A549 (cell line): ENCODE data around the gene KIF1A. TPM values are rescaled to one million over a fixed set of nuclear protein-coding genes. Genes with fewer than 3 reads are reported as not detected.

Experiments
- ATAC-seq, 2 experiments: fragments of 200-7000 bp in 1 of 2; fragments of >200 bp in 1 of 2; cut with Nextera tagmentation in 1 of 2; cut with Tn5 transposase in 1 of 2; 3 replicates each; pipeline versions ENCODE4 v1.8.0 to v1.9.1; 2018 to 2020; ENCODE audit warnings: mild to moderate bottlenecking in 1 of 2, moderate library complexity in 1 of 2
- CTCF ChIA-PET: fragments of 300-600 bp; sonication (Branson Sonifier 250); formaldehyde crosslinking; extraction: SDS; loops from one replicate; lab custom pipeline; 2021; ENCODE audit warnings: antibody characterized with exemption, inconsistent platforms; lab: Yijun Ruan, JAX
- POLR2A ChIA-PET: fragments of 350-600 bp; formaldehyde crosslinking; extraction: SDS; loops from one replicate; lab custom pipeline; 2021; ENCODE audit warnings: antibody characterized with exemption, inconsistent platforms; lab: Yijun Ruan, JAX
- DNase-seq, 2 experiments: peaks; one replicate each; pipeline versions ENCODE4 v3.0.0 to v3.0.0-alpha.2; 2011 to 2016; ENCODE audit warnings: low read depth in 1 of 2, low spot score in 1 of 2
- FAIRE-seq: peaks from 2 replicates; lab custom pipeline; 2011; peaks lifted over from hg19 to GRCh38; lab: Jason Lieb, UNC
- H3K27ac ChIP-seq, 2 experiments: fragments of >200 bp; sonication (Bioruptor Twin); formaldehyde crosslinking; 3 replicates each; pipeline ENCODE4 v1.5.1; 2016 to 2017
- H3K4me1 ChIP-seq: fragments of >200 bp; sonication (Bioruptor Twin); formaldehyde crosslinking; 3 replicates; pipeline ENCODE4 v1.6.1; 2016
- H3K4me2 ChIP-seq: fragments of >200 bp; sonication (Bioruptor Twin); formaldehyde crosslinking; 3 replicates; pipeline ENCODE4 v1.6.1; 2016
- H3K4me3 ChIP-seq: fragments of >200 bp; sonication (Bioruptor Twin); formaldehyde crosslinking; 3 replicates; pipeline ENCODE4 v1.5.1; 2016
- H3K9me3 ChIP-seq: fragments of >200 bp; sonication (Bioruptor Twin); formaldehyde crosslinking; 3 replicates; pipeline ENCODE4 v1.6.1; 2016
- BCL3 ChIP-seq: fragments of >200 bp; sonication (Bioruptor Twin); formaldehyde crosslinking; IDR thresholded peaks from 3 replicates; pipeline ENCODE4 v1.6.1; 2016
- BHLHE40 ChIP-seq: IDR thresholded peaks from 2 replicates; pipeline ENCODE4 v1.6.1; 2012; ENCODE audit warnings: low read depth, low read length, inconsistent platforms
- CBX2 ChIP-seq: fragments of 200-600 bp; sonication (generic); IDR thresholded peaks from 2 replicates; pipeline ENCODE4 v1.6.1; 2016; ENCODE audit warnings: low read depth, mild to moderate bottlenecking, borderline replicate concordance
- CEBPB ChIP-seq, 2 experiments: fragments of >200 bp in 1 of 2; sonication (Bioruptor Twin) in 1 of 2; formaldehyde crosslinking in 1 of 2; IDR thresholded peaks; 2 replicates each; pipeline ENCODE4 v1.6.1; 2012 to 2016
- E2F6 ChIP-seq: IDR thresholded peaks from 2 replicates; pipeline ENCODE4 v1.6.1; 2012; ENCODE audit warnings: low read depth, borderline replicate concordance
- EHF ChIP-seq: fragments of 250-450 bp; sonication (Bioruptor Pico); IDR thresholded peaks from 2 replicates; pipeline ENCODE4 v1.5.0; 2020; ENCODE audit warnings: mild to moderate bottlenecking
- EHMT2 ChIP-seq: fragments of 200-600 bp; sonication (generic); IDR thresholded peaks from 2 replicates; pipeline ENCODE4 v1.6.1; 2016; ENCODE audit warnings: antibody characterized with exemption, low read depth, mild to moderate bottlenecking, moderate library complexity
- EP300 ChIP-seq, 2 experiments: fragments of >200 bp; sonication (Bioruptor Twin); formaldehyde crosslinking; IDR thresholded peaks; 2 replicates in 1 of 2; 3 replicates in 1 of 2; pipeline ENCODE4 v1.6.1; 2016 to 2017
- ESRRA ChIP-seq: fragments of 150-350 bp; IDR thresholded peaks from 2 replicates; pipeline ENCODE4 v1.6.1; 2014; ENCODE audit warnings: mild to moderate bottlenecking, low read length, borderline replicate concordance
- FOSB ChIP-seq: fragments of 250-450 bp; sonication (Bioruptor Pico); IDR thresholded peaks from 2 replicates; pipeline ENCODE4 v1.5.0; 2020; ENCODE audit warnings: mild to moderate bottlenecking, moderate library complexity
- GATA3 ChIP-seq: IDR thresholded peaks from 2 replicates; pipeline ENCODE4 v1.6.1; 2012; ENCODE audit warnings: borderline replicate concordance
- HDAC2 ChIP-seq: fragments of 200-600 bp; sonication (generic); IDR thresholded peaks from 2 replicates; pipeline ENCODE4 v1.6.1; 2016
- HES2 ChIP-seq: fragments of >200 bp; sonication (Bioruptor Twin); formaldehyde crosslinking; IDR thresholded peaks from 2 replicates; pipeline ENCODE4 v1.6.1; 2016
- HOXA7 ChIP-seq: fragments of 250-450 bp; sonication (Bioruptor Pico); IDR thresholded peaks from 2 replicates; pipeline ENCODE4 v1.5.0; 2020; ENCODE audit warnings: mild to moderate bottlenecking, moderate library complexity
- HOXB5 ChIP-seq: fragments of 250-450 bp; sonication (Bioruptor Pico); IDR thresholded peaks from 2 replicates; pipeline ENCODE4 v1.5.0; 2020; ENCODE audit warnings: mild to moderate bottlenecking, moderate library complexity
- JUN ChIP-seq, 2 experiments: fragments of >200 bp; sonication (Bioruptor Twin); formaldehyde crosslinking; IDR thresholded peaks; 2 replicates in 1 of 2; 3 replicates in 1 of 2; pipeline ENCODE4 v1.6.1; 2016 to 2017
- KDM1A ChIP-seq: fragments of 200-600 bp; sonication (generic); IDR thresholded peaks from 2 replicates; pipeline ENCODE4 v1.6.1; 2016; ENCODE audit warnings: low read depth, mild to moderate bottlenecking
- MAFK ChIP-seq: fragments of 450-650 bp; IDR thresholded peaks from 2 replicates; pipeline ENCODE4 v1.6.1; 2014; ENCODE audit not compliant: partially characterized antibody
- MAZ ChIP-seq: fragments of 150-350 bp; IDR thresholded peaks from 2 replicates; pipeline ENCODE4 v1.6.1; 2014; ENCODE audit warnings: antibody characterized with exemption, low read depth, low read length, borderline replicate concordance
- NR3C1 ChIP-seq: fragments of >200 bp; sonication (Bioruptor Twin); formaldehyde crosslinking; IDR thresholded peaks from 3 replicates; pipeline ENCODE4 v1.6.1; 2017
- PHF8 ChIP-seq: fragments of 200-600 bp; sonication (generic); IDR thresholded peaks from 2 replicates; pipeline ENCODE4 v1.6.1; 2016; ENCODE audit warnings: low read depth, mild to moderate bottlenecking, antibody characterized with exemption, moderate library complexity, borderline replicate concordance
- POLR2AphosphoS2 ChIP-seq: conservative IDR thresholded peaks from 2 replicates; pipeline ENCODE4 v1.6.1; 2012; ENCODE audit warnings: low read length, improper control_type of control experiment, inconsistent platforms
- RARB ChIP-seq: fragments of 250-450 bp; sonication (Bioruptor Pico); IDR thresholded peaks from 2 replicates; pipeline ENCODE4 v1.8.0; 2021; ENCODE audit warnings: mild to moderate bottlenecking, moderate library complexity
- REST ChIP-seq: fragments of 200-600 bp; sonication (generic); IDR thresholded peaks from 2 replicates; pipeline ENCODE4 v1.6.1; 2016; ENCODE audit warnings: antibody characterized with exemption, mild to moderate bottlenecking, moderate library complexity
- RFX5 ChIP-seq: fragments of 450-650 bp; IDR thresholded peaks from 2 replicates; pipeline ENCODE4 v1.7.1; 2014; ENCODE audit warnings: antibody characterized with exemption, mild to moderate bottlenecking, moderate library complexity
- RNF2 ChIP-seq: fragments of 200-600 bp; sonication (generic); IDR thresholded peaks from 2 replicates; pipeline ENCODE4 v1.6.1; 2016; ENCODE audit warnings: low read depth, mild to moderate bottlenecking, antibody characterized with exemption, moderate library complexity, borderline replicate concordance
- SMC3 ChIP-seq: fragments of >200 bp; sonication (Bioruptor Twin); formaldehyde crosslinking; IDR thresholded peaks from 3 replicates; pipeline ENCODE4 v1.6.1; 2018; ENCODE audit warnings: inconsistent platforms
- TFCP2L1 ChIP-seq: fragments of 250-450 bp; sonication (Bioruptor Pico); IDR thresholded peaks from 2 replicates; pipeline ENCODE4 v1.5.0; 2021; ENCODE audit warnings: mild to moderate bottlenecking
- ZSCAN20 ChIP-seq: fragments of 250-450 bp; sonication (Bioruptor Pico); IDR thresholded peaks from 2 replicates; pipeline ENCODE4 v1.8.0; 2022; ENCODE audit warnings: mild to moderate bottlenecking, moderate library complexity
- WGBS: methylation state at CpG from one replicate; pipeline ENCODE4 v1.1.6; 2017; ENCODE audit errors: missing lambda C conversion rate; 5-methylcytosine and 5-hydroxymethylcytosine counted together
- polyA plus RNA-seq, 4 experiments: library from polyadenylated mRNA; depleted of rRNA in 3 of 4; stranded (reverse); fragments of >200 nt; fragmentation: RNase III in 1 of 4; extraction: RNeasy Plus Mini Kit Qiagen cat#74134 plus additional on column Dnase treatment in 1 of 4; gene quantifications; 2 replicates in 3 of 4; 3 replicates in 1 of 4; pipeline ENCODE4 v1.2.3, GENCODE V29; 2011 to 2017

KIF1A gene
- polyA plus RNA-seq, 2 of the 4 experiments (the other 2 are of a cell fraction): 0.28 to 0.50 TPM

GRCh38 chr2:240799033-240799820 lies 20.8 kb downstream of the KIF1A start:
- no peak for DNase-seq
- CTCF ChIA-PET: interaction anchor here (0.7 to 2.1 kb wide), 4 partner anchors 8 to 41 kb away, joined by 3 to 10 read pairs (median 3); no protein-coding TSS in a partner anchor
- Histone ChIP-seq H3K9me3 (peaks cover 12% of the 10 kb centered on the region; the same call in 2 of the 3 replicates), H3K4me2 (no peak overlapping the region)
- WGBS: 59% methylated on average over 11 of the region's 14 CpGs
- TF ChIP-seq HDAC2: no peak
- no peak for TF ChIP-seq NR3C1
- TF ChIP-seq, all 56 proteins: peak for 0
- FAIRE-seq: no peak
- Histone ChIP-seq H3K4me3 (no peak overlapping the region), H3K4me1 (no peaks in the 10 kb centered on the region), H3K27ac (no peak overlapping the region)
- no peak for ATAC-seq
- POLR2A ChIA-PET: no interaction called here

GRCh38 chr2:240798327-240798905 lies 21.6 kb downstream of the KIF1A start:
- 50% methylated on average over 17 of the region's 17 CpGs for WGBS
- FAIRE-seq: no peak
- POLR2A ChIA-PET: no interaction called here
- no peak for DNase-seq
- ATAC-seq: no peak
- no peak for TF ChIP-seq E2F6
- TF ChIP-seq JUN (IDR thresholded peaks at IDR 0.05): no peak
- no peak for TF ChIP-seq FOSB (CRISPR knock-in tag)
- TF ChIP-seq EHF: no peak
- no peak for TF ChIP-seq EP300 (IDR thresholded peaks at IDR 0.05)
- TF ChIP-seq GATA3: no peak
- TF ChIP-seq RFX5: no peak
- no peak for TF ChIP-seq HOXB5
- TF ChIP-seq ZSCAN20 (CRISPR knock-in tag): no peak
- TF ChIP-seq PHF8: no peak
- no peak for TF ChIP-seq ESRRA
- TF ChIP-seq HES2: no peak
- TF ChIP-seq RNF2: no peak
- TF ChIP-seq POLR2AphosphoS2: no peak
- no peak for TF ChIP-seq MAZ
- TF ChIP-seq TFCP2L1 (CRISPR knock-in tag): no peak
- TF ChIP-seq EHMT2: no peak
- no peak for TF ChIP-seq RARB (CRISPR knock-in tag)
- TF ChIP-seq, all 56 proteins: peak for 0
- Histone ChIP-seq H3K9me3 (peaks cover 12% of the 10 kb centered on the region; the same call in 2 of the 3 replicates), H3K4me3 (no peak overlapping the region), H3K4me2 (no peak overlapping the region), H3K4me1 (no peaks in the 10 kb centered on the region), H3K27ac (no peak overlapping the region)
- CTCF ChIA-PET: interaction anchor here (1.1 to 1.2 kb wide), 2 partner anchors 10 to 12 kb away, joined by 3 read pairs; no protein-coding TSS in a partner anchor

GRCh38 chr2:240797914-240798313 lies 22.1 kb downstream of the KIF1A start:
- no peaks in the 10 kb centered on the region for H3K4me1 ChIP-seq
- 60% methylated on average over 12 of the region's 12 CpGs for WGBS
- H3K4me2 ChIP-seq: no peak overlapping the region
- H3K9me3 ChIP-seq: peaks cover 12% of the 10 kb centered on the region; the same call in 2 of the 3 replicates
- no peak for FAIRE-seq
- ChIA-PET CTCF (interaction anchor here (1.2 kb wide), 1 partner anchor 9 kb away, joined by 3 read pairs; no protein-coding TSS in a partner anchor), POLR2A (no interaction called here)
- H3K4me3 ChIP-seq: no peak overlapping the region
- ATAC-seq: no peak
- H3K27ac ChIP-seq: no peak overlapping the region
- no peak for DNase-seq
- no peak for TF ChIP-seq SMC3
- no peak for TF ChIP-seq MAFK
- no peak for TF ChIP-seq REST
- TF ChIP-seq CBX2: no peak
- no peak for TF ChIP-seq NR3C1
- TF ChIP-seq HOXA7 (CRISPR knock-in tag): no peak
- TF ChIP-seq KDM1A: no peak
- TF ChIP-seq HOXB5: no peak
- TF ChIP-seq BHLHE40: no peak
- no peak for TF ChIP-seq CEBPB (IDR thresholded peaks at IDR 0.05)
- no peak for TF ChIP-seq HDAC2
- no peak for TF ChIP-seq POLR2AphosphoS2
- no peak for TF ChIP-seq RARB (CRISPR knock-in tag)
- TF ChIP-seq BCL3: no peak
